22Rv1 (cell line): Measurements from ENCODE around the gene ANKH.

Experiments used
- ZFX ChIP-seq: fragments of 450-650 bp; IDR thresholded peaks from 2 replicates; pipeline ENCODE4 v1.6.1; 2017; ENCODE audit warnings: antibody characterized with exemption, borderline replicate concordance
- TF ChIP-seq, protein P1 (sequence below): fragments of 450-650 bp; IDR thresholded peaks from 2 replicates; pipeline ENCODE4 v1.5.1; 2017; ENCODE audit warnings: mild to moderate bottlenecking

GRCh38 chr5:14726066-14726838 is 145.3 kb downstream of the ANKH start:
- TF ChIP-seq, protein P1, sequence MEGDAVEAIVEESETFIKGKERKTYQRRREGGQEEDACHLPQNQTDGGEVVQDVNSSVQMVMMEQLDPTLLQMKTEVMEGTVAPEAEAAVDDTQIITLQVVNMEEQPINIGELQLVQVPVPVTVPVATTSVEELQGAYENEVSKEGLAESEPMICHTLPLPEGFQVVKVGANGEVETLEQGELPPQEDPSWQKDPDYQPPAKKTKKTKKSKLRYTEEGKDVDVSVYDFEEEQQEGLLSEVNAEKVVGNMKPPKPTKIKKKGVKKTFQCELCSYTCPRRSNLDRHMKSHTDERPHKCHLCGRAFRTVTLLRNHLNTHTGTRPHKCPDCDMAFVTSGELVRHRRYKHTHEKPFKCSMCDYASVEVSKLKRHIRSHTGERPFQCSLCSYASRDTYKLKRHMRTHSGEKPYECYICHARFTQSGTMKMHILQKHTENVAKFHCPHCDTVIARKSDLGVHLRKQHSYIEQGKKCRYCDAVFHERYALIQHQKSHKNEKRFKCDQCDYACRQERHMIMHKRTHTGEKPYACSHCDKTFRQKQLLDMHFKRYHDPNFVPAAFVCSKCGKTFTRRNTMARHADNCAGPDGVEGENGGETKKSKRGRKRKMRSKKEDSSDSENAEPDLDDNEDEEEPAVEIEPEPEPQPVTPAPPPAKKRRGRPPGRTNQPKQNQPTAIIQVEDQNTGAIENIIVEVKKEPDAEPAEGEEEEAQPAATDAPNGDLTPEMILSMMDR = no peak
- TF ChIP-seq ZFX = no peak
